ENCODE measurements around the gene ITIH6.
"Not testable (repeated sequence)": the region's sequence is repeated elsewhere in the genome, so short reads cannot be mapped to it uniquely, and the experiment has no call there.

Gene ITIH6

GRCh38 chrX:54794795-54795194 is 3.3 kb downstream of the ITIH6 start:
- DNase-seq: no peak

- no peak for DNase-seq
Observed at GRCh38 chrX:54794028-54794427, 4.0 kb downstream of the ITIH6 start.

GRCh38 chrX:54789405-54789804 is 8.7 kb downstream of the ITIH6 start:
- not testable (repeated sequence) for DNase-seq

GRCh38 chrX:54788446-54788845 is 9.6 kb downstream of the ITIH6 start:
- DNase-seq: no peak

GRCh38 chrX:54786967-54787366 is 11.1 kb downstream of the ITIH6 start:
- no peak for DNase-seq

GRCh38 chrX:54785901-54786300 is 12.2 kb downstream of the ITIH6 start:
- DNase-seq: no peak

- DNase-seq: no peak
Observed at GRCh38 chrX:54776987-54777672, 20.9 kb downstream of the ITIH6 start.

GRCh38 chrX:54776061-54776460 is 22.0 kb downstream of the ITIH6 start:
- DNase-seq: no peak

- DNase-seq: not testable (repeated sequence)
Observed at GRCh38 chrX:54774391-54775094, 23.5 kb downstream of the ITIH6 start.

GRCh38 chrX:54758114-54759055 is 39.7 kb downstream of the ITIH6 start:
- no peak for DNase-seq

- no peak for DNase-seq
Observed at GRCh38 chrX:54754854-54755253, 43.2 kb downstream of the ITIH6 start.

- DNase-seq: no peak
Observed at GRCh38 chrX:54748626-54749025, 49.4 kb downstream of the ITIH6 start.

GRCh38 chrX:54747733-54748393 is 50.2 kb downstream of the ITIH6 start:
- no peak for DNase-seq

GRCh38 chrX:54746928-54747327 is 51.1 kb downstream of the ITIH6 start:
- no peak for DNase-seq

- no peak for DNase-seq
Observed at GRCh38 chrX:54745676-54746075, 52.4 kb downstream of the ITIH6 start.

- DNase-seq: not testable (repeated sequence)
Observed at GRCh38 chrX:54738567-54738966, 59.5 kb downstream of the ITIH6 start.

- not testable (repeated sequence) for DNase-seq
Observed at GRCh38 chrX:54736298-54736942, 61.6 kb downstream of the ITIH6 start.

- DNase-seq: no peak
Observed at GRCh38 chrX:54721424-54721823, 76.6 kb downstream of the ITIH6 start.

GRCh38 chrX:54715621-54716020 is 82.4 kb downstream of the ITIH6 start:
- no peak for DNase-seq

- no peak for DNase-seq
Observed at GRCh38 chrX:54714424-54714823, 83.6 kb downstream of the ITIH6 start.

GRCh38 chrX:54711735-54712134 is 86.3 kb downstream of the ITIH6 start:
- DNase-seq: no peak

- DNase-seq: no peak
Observed at GRCh38 chrX:54710920-54711319, 87.1 kb downstream of the ITIH6 start.

All from HCEC 1CT (cell line).